ENCODE results near the gene KCNE3.

DNA sequence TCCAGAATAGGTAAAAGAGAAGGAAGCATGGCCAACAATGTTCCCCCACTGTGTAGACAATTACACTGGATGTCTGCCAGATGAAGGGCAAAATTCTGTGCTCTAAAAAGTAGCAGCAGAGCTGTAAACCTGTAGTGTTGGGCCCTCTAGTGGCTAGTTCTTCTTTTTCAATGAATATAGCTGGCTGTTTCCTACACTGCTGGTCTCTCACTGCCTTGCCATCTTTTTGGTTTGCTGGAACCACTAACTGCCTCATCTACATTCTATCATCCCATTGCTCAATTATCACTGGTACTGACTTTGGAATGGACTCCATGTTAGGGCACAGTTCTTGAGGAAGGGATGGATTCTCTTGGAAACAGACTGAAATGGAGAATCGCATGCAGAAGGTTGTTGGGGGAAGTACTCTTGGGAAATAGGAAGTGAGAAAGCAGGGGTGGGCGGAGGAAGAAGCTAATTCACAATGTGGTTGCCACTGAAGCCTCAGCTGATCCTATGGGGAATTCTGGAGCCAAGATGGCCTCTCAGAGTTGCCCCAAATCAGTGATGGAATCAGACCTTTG lies 17.9 kb downstream of the KCNE3 start:
- peak; percentile 83 for TF ChIP-seq CTCF (conservative IDR thresholded peaks at IDR 0.05)
- TF ChIP-seq ZFX (IDR thresholded peaks at IDR 0.05) = no peak

Data from C4-2B (cell line).